HL-60 (cell line): ENCODE data around the gene PPP1R14C.

Source experiments
- DNase-seq, 2 experiments: peaks; one replicate each; pipeline ENCODE4 v3.0.0-alpha.2; 2010 to 2020; ENCODE audit warnings: low read depth in 1 of 2, low spot score in 1 of 2
- H3K27ac ChIP-seq: fragments of 250-450 bp; sonication (Bioruptor Pico); replicated peaks from 2 replicates; pipeline ENCODE4 v1.5.1; 2020; ENCODE audit warnings: mild to moderate bottlenecking, moderate library complexity
- H3K27me3 ChIP-seq: fragments of 250-450 bp; sonication (Bioruptor Pico); 2 replicates; pipeline ENCODE4 v1.5.1; 2021; ENCODE audit warnings: mild to moderate bottlenecking, moderate library complexity; ENCODE audit not compliant: insufficient read depth, poor library complexity, severe bottlenecking
- H3K4me3 ChIP-seq: replicated peaks from 2 replicates; pipeline ENCODE4 v1.5.1; 2011; ENCODE audit warnings: mild to moderate bottlenecking, control low read depth, low read length; ENCODE audit not compliant: insufficient read depth
- CTCF ChIP-seq: IDR thresholded peaks from one replicate; pipeline ENCODE4 v1.5.1; 2011; ENCODE audit warnings: low read length, control low read depth, inconsistent platforms; ENCODE audit not compliant: insufficient read depth
- GABPA ChIP-seq: IDR thresholded peaks from 2 replicates; pipeline ENCODE4 v1.6.1; 2012; ENCODE audit warnings: low read depth
- POLR2AphosphoS5 ChIP-seq: IDR thresholded peaks from 2 replicates; pipeline ENCODE4 v1.6.1; 2012; ENCODE audit warnings: low read depth
- REST ChIP-seq: IDR thresholded peaks from 2 replicates; pipeline ENCODE4 v1.6.1; 2012; ENCODE audit warnings: low read depth; ENCODE audit not compliant: insufficient replicate concordance
- SPI1 ChIP-seq: IDR thresholded peaks from 2 replicates; pipeline ENCODE4 v1.6.1; 2012; ENCODE audit warnings: low read depth, mild to moderate bottlenecking, borderline replicate concordance

PPP1R14C gene

GRCh38 chr6:150159757-150160156 lies 16.9 kb downstream of the PPP1R14C start:
- DNase-seq: no peak
- H3K4me3 ChIP-seq: no peak overlapping the region
- TF ChIP-seq CTCF (no peak), GABPA (no peak), REST (no peak), POLR2AphosphoS5 (no peak), SPI1 (no peak)
- H3K27ac ChIP-seq: no peak overlapping the region
- H3K27me3 ChIP-seq: no peaks in the 10 kb centered on the region

GRCh38 chr6:150163970-150164369 lies 21.1 kb downstream of the PPP1R14C start:
- no peak for DNase-seq
- no peak for TF ChIP-seq CTCF
- TF ChIP-seq SPI1: no peak
- TF ChIP-seq POLR2AphosphoS5: no peak
- no peak for TF ChIP-seq REST
- no peak for TF ChIP-seq GABPA
- Histone ChIP-seq H3K4me3 (no peak overlapping the region), H3K27me3 (no peaks in the 10 kb centered on the region), H3K27ac (no peak overlapping the region)

GRCh38 chr6:150165020-150165702 lies 22.3 kb downstream of the PPP1R14C start:
- TF ChIP-seq CTCF: no peak
- TF ChIP-seq REST: no peak
- no peak for TF ChIP-seq SPI1
- no peak for TF ChIP-seq GABPA
- no peak for TF ChIP-seq POLR2AphosphoS5
- H3K4me3 ChIP-seq: no peak overlapping the region
- DNase-seq: no peak
- no peak overlapping the region for H3K27ac ChIP-seq
- H3K27me3 ChIP-seq: no peaks in the 10 kb centered on the region
